ENCODE measurements around the gene TP53TG3F.
"Not testable (repeated sequence)": the region's sequence is repeated elsewhere in the genome, so short reads cannot be mapped to it uniquely, and the experiment has no call there.

Gene TP53TG3F, protein sequence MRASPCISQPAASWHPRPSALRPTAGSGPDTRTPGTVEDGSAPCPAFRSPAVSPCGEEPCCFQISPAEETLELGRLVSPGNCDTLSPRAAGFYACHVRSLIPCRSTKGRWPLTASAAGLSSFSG

DNA sequence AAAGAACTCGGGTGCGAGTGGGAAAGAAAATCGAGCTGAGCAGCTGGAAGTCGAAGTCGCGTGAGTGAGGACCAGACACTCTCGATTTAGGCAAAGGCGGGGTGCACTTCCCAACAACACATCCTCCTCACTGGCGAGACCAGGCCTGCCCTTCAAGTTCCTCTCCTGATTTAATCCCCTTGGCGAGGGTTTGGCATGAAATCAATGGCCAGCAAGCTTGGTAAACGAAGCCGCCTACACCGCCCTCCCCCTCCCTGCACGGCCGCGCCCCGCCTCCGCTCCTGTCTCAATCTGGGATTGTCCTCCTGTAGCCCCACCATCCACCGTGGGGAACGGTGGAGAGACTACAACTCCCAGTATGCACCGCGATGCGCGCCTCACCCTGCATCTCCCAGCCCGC is at the start of gene TP53TG3F:
Gene TP53TG3F (plus strand): TSS at position 301 of the 400 bp plus-strand sequence. CDS start 68 bp downstream, at position 369.
- DNase-seq (ENCODE audit: extremely low read depth, insufficient read length); H3K36me3 ChIP-seq (ENCODE audit: control insufficient read depth, insufficient read depth, low read length); H3K27me3 ChIP-seq (replicated peaks; ENCODE audit: control insufficient read depth, insufficient read depth, low read length); H3K4me3 ChIP-seq (replicated peaks; ENCODE audit: low read depth, low read length): not testable (repeated sequence)

DNA sequence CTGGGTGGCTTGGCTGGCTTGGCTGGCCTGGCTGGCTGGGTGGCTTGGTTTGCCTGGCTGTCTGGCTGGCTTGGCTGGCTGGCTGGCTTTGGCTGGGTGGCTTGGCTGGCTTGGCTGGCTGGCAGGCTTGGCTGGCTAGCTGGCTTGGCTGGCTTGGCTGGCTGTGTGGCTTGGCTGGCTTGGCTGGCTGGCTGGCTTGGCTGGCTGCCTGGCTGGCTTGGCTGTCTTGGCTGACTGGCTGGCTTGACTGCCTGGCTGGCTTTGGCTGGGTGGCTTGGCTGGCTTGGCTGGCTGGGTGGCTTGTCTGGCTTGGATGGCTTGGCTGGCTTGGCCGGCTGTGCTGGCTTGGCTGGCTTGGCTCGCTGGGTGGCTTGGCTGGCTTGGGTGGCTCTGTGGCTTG is 32.2 kb downstream of the TP53TG3F start:
- DNase-seq (ENCODE audit: extremely low read depth, insufficient read length); H3K27me3 ChIP-seq (replicated peaks; ENCODE audit: control insufficient read depth, insufficient read depth, low read length); H3K4me3 ChIP-seq (replicated peaks; ENCODE audit: low read depth, low read length); H3K36me3 ChIP-seq (ENCODE audit: control insufficient read depth, insufficient read depth, low read length): not testable (repeated sequence)

DNA sequence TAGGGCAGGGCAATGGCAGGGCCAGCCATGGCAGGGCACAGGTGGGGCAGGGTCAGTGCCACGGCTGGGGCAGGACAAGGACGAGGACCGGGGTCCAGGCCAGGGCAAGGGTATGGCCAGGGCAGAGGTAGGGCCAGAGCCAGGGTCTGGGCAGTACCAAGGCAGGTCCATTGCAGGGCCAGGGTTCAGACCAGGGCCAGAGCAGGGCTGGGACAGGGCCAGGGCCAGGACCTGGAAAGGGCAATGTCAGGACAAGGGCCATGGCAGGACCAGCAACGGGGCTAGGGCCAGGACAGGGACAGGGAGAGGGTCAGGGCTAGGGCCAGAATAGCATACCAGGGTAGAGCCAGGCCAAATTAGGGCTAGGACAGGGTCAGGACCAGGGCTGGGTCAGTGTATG is 47.8 kb downstream of the TP53TG3F start:
- H3K36me3 ChIP-seq (ENCODE audit: control insufficient read depth, insufficient read depth, low read length); H3K4me3 ChIP-seq (replicated peaks; ENCODE audit: low read depth, low read length); H3K27me3 ChIP-seq (replicated peaks; ENCODE audit: control insufficient read depth, insufficient read depth, low read length); DNase-seq (ENCODE audit: extremely low read depth, insufficient read length): not testable (repeated sequence)

DNA sequence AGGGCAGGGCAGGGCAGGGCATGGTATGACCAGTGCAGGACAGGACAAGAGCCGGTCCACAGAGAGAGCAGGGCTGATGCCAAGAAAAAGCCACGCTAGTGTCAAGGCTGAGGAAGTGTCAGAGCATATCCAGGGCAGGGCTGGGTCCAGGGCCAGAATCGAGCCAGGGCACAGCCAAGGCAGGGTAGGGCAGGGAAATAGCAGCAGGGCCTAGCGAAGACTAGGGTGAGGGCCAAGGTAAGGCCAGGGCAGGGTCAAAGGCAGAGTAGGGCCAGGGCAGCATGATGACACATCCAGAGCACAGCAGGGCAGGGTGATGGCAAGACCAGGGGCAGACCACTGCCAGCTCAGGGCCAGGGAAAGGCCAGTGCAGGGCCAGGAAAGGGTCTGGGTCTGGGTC is 49.7 kb downstream of the TP53TG3F start:
- not testable (repeated sequence) for DNase-seq (ENCODE audit: extremely low read depth, insufficient read length); H3K36me3 ChIP-seq (ENCODE audit: control insufficient read depth, insufficient read depth, low read length); H3K4me3 ChIP-seq (replicated peaks; ENCODE audit: low read depth, low read length); H3K27me3 ChIP-seq (replicated peaks; ENCODE audit: control insufficient read depth, insufficient read depth, low read length)

DNA sequence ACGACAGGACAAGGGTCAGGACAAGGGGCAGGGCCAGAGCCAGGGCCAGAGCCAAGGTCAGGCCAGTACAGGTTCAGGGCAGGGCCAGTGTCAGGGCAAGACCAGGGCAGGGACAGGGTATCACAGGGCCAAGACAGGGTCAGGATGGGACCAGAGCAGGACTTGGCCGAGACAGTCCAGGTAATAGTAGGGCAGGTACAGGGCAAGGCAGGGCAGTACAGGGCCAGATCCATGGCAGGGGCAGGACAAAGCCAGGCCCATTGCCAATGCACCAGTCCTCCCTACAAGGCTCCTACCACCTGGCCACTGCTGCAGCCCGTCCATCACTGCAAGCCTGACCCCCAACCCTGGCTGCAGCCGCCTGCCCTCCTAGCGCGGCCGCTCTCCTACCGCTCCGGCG is 50.5 kb downstream of the TP53TG3F start:
- H3K4me3 ChIP-seq (replicated peaks; ENCODE audit: low read depth, low read length); DNase-seq (ENCODE audit: extremely low read depth, insufficient read length); H3K36me3 ChIP-seq (ENCODE audit: control insufficient read depth, insufficient read depth, low read length); H3K27me3 ChIP-seq (replicated peaks; ENCODE audit: control insufficient read depth, insufficient read depth, low read length): not testable (repeated sequence)
